NCI-H748 treated with DMSO at 0.1 percent for 48 hours (cell line): ENCODE data around the gene DNMBP.
"Not testable (repeated sequence)": the region's sequence is repeated elsewhere in the genome, so short reads cannot be mapped to it uniquely, and the experiment has no call there.

Experiments used
- DNase-seq: peaks from one replicate; lab custom pipeline; 2025; lab: John Stamatoyannopoulos, UW

The DNMBP gene

GRCh38 chr10:99913831-99914235 lies 95.9 kb downstream of the DNMBP start:
- DNase-seq: no peak

DNA sequence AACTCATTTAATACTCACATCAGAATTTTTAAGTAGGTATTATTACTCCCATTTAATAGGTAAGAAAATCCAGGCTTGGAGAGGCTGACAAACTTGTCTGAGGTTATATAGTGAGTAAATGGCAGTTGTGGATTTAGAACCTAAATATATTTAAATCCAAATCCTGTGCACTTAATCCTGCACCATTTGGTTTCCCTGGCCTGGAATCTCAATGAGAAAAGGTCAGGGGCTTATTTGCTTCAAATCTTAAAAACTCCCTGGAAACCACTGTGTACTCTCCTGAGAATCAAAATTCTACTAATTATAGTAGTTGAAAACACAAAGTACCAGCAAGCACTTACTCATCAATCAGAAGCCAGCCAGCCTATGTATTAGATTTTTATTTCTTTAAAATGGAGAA lies 97.7 kb downstream of the DNMBP start:
- DNase-seq: no peak

GRCh38 chr10:99908512-99908911 lies 101.2 kb downstream of the DNMBP start:
- DNase-seq: no peak

DNA sequence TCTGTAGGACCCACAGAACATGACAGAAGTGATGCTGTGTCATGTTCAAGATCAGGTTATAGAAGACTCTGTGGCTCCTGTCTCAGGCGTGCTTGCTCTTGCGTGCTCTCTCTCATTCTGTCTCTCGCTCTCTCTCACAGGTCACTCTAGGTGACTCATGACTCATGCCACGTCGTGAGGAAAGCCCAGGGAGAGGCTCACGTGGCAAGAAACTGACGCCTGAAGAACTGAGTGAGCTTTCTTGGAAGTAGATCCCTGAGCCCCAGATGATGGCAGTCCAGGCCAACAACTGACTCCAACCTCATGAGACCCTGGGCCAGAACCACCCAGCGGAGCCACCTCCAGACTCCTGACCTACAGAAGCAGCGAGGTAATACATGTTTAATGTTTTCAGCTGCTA lies 103.3 kb downstream of the DNMBP start:
- DNase-seq: no peak

GRCh38 chr10:99905971-99906370 lies 103.8 kb downstream of the DNMBP start:
- no peak for DNase-seq

GRCh38 chr10:99895867-99896266 lies 113.9 kb downstream of the DNMBP start:
- DNase-seq: no peak

DNA sequence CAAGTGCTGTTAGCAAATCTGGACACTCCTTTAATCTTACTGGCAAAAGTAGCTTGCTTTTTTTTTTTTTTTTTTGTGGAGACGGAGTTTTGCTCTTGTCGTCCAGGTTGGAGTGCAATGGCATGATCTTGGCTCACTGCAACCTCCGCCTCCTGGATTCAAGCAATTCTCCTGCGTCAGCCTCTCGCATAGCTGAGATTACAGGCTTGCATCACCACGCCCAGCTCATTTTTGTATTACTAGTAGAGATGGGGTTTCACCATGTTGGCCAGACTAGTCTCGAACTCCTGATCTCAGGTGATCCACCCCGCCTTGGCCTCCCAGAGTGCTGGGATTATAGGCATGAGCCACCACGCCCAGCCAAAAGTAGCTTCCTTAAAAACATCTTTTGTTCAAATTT lies 114.7 kb downstream of the DNMBP start:
- not testable (repeated sequence) for DNase-seq

DNA sequence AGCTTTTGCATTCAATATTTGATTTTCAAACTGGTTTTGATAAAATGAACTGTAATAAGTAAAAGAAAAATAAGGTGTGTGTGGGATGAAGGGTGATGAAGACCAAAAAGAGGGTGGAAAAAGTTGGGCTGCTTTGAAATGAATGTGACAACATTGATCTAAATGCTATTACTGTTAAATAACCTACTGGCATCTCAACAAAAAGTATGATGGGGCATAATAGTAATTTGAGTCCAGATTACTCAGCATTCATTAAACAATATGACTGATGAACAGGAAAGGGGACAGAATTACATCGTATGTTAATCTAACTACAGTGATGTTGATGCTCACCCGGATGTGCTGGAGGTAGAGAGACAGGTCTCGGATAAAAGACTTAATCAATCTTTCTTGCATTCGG lies 115.1 kb downstream of the DNMBP start:
- DNase-seq: no peak

DNA sequence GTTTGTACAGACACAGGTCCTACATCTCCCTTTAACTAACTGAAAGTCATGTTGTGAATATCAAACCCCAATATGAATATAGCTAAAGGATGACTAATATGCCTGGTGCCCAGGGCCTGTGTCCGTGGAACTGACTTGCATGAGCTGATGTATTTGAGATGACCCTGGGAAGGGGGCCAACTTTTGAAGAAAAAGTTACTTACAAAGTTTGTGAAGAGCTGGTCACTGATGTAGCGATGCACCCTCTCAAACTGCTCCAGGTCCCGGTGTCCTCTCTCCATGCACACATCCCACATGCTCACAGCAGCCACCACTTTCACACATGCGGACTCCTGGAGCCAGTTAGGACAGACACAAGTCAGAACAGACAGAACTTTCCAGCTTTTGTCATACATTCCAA lies 121.1 kb downstream of the DNMBP start:
- no peak for DNase-seq

- no peak for DNase-seq
Measured at GRCh38 chr10:99883523-99883922, 126.2 kb downstream of the DNMBP start.

- DNase-seq: no peak
Measured at GRCh38 chr10:99881371-99881770, 128.4 kb downstream of the DNMBP start.

- no peak for DNase-seq
Measured at GRCh38 chr10:99880080-99880835, 129.5 kb downstream of the DNMBP start.

- DNase-seq: no peak
Measured at GRCh38 chr10:99875473-99875872, 134.3 kb downstream of the DNMBP start.

GRCh38 chr10:99874341-99875085 lies 135.2 kb downstream of the DNMBP start:
- no peak for DNase-seq

GRCh38 chr10:99873846-99874245 lies 135.9 kb downstream of the DNMBP start:
- no peak for DNase-seq

DNA sequence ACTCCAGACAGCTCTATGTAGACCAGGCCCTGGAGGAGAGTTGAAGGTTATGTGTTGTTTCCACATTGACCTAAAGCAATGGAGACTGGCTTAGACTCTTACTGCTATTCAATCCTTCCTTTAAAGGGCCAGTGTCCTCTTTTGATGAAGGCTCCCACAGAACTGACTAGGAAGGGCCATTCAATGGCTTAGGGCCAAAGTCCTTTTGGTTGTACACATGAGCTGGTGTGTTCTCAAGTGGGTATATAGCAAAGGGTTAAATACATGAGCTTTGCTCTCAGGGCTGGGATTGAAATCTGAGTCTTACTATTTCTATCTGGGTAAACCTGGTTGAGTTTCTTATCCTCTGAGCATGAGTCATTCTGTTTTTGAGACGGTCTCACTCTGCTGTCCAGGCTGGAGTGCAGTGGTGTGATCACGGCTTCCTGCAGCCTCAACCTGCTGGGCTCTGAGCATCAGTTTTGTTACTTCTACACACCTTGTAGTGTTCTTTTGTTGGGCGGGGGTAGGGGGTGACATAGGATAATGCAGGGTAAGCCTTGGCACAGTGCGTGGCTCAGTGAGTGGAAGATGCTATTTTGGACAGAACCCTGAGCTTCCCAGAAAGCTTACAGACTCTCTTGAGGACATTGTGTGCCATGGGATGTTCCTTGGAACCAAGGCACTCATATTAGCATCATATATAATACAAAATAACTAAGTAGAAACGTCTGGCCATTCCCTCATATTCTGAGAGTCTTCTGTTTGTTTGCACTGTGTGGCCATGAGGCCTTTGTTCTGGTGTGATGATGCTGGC lies 137.2 kb downstream of the DNMBP start:
- DNase-seq: no peak

GRCh38 chr10:99870123-99870730 lies 139.5 kb downstream of the DNMBP start:
- DNase-seq: no peak

- DNase-seq: no peak
Measured at GRCh38 chr10:99869581-99870122, 140.1 kb downstream of the DNMBP start.

- DNase-seq: not testable (repeated sequence)
Measured at GRCh38 chr10:99867250-99867649, 142.5 kb downstream of the DNMBP start.

DNA sequence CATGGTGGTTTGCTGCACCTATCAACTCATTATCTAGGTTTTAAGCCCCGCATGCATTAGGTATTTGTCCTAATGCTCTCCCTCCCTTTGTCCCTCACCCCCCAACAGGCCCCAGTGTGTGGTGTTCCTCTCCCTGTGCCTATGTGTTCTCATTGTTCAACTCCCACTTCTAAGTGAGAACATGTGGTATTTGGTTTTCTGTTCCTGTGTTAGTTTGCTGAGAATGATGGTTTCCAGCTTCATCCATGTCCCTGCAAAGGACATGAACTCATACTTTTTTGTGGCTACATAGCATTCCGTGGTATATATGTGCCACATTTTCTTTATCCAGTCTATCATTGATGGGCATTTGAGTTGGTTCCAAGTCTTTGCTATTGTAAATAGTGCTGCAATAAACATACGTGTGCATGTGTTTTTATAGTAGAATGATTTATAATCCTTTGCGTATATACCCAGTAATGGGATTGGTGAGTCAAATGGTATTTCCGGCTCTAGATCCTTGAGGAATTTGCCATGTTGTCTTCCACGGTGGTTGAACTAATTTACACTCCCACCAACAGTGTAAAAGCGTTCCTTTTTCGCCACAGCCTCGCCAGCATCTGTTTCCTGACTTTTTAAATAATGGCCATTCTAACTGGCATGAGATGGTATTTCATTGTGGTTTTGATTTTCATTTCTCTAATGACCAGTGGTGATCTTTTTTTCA lies 146.1 kb downstream of the DNMBP start:
- not testable (repeated sequence) for DNase-seq

DNA sequence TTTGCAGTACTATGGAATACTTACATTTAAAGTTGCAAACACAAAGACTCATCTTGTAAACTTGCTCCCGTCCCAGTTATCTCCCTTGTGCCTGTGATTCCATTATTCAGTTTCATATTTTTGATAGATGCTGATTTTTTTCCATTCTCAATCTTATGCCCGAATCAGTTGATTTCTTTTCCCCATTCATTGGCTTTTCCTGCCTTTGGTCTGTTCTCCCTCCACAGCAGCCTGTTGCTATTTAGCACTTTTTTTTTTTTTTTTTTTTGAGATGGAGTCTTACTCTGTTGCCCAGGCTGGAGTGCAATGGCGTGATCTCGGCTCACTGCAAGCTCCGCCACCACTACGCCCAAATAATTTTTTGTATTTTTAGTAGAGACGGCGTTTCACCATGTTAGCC lies 149.3 kb downstream of the DNMBP start:
- no peak for DNase-seq
